Measurements from ENCODE around the gene NGEF.

NGEF gene

GRCh38 chr2:232884549-232885263, 128.3 kb downstream of the NGEF start:
- TF ChIP-seq CTCF (IDR thresholded peaks at IDR 0.05), result no peak
- H3K4me3 ChIP-seq, result no peak overlapping the region
- no peak for DNase-seq (ENCODE audit: low spot score)
- H3K27ac ChIP-seq, result no peak overlapping the region

- Histone ChIP-seq H3K27ac (no peak overlapping the region), H3K4me3 (no peak overlapping the region)
- TF ChIP-seq CTCF (IDR thresholded peaks at IDR 0.05), result no peak
- no peak for DNase-seq (ENCODE audit: low spot score)
Observed at GRCh38 chr2:232884001-232884421, 129.0 kb downstream of the NGEF start.

- no peak overlapping the region for H3K27ac ChIP-seq
- no peak for TF ChIP-seq CTCF (IDR thresholded peaks at IDR 0.05)
- DNase-seq (ENCODE audit: low spot score), result no peak
- H3K4me3 ChIP-seq, result no peak overlapping the region
Observed at GRCh38 chr2:232883116-232883721, 129.8 kb downstream of the NGEF start.

- no peak for TF ChIP-seq CTCF (IDR thresholded peaks at IDR 0.05)
- Histone ChIP-seq H3K4me3 (no peak overlapping the region), H3K27ac (no peak overlapping the region)
- no peak for DNase-seq (ENCODE audit: low spot score)
Observed at GRCh38 chr2:232882505-232883115, 130.4 kb downstream of the NGEF start.

GRCh38 chr2:232882085-232882484, 131.0 kb downstream of the NGEF start:
- no peak for DNase-seq (ENCODE audit: low spot score)
- no peak for TF ChIP-seq CTCF (IDR thresholded peaks at IDR 0.05)

GRCh38 chr2:232880764-232881351, 132.2 kb downstream of the NGEF start:
- DNase-seq (ENCODE audit: low spot score), result no peak
- Histone ChIP-seq H3K4me3 (no peak overlapping the region), H3K27ac (no peak overlapping the region)
- TF ChIP-seq CTCF (IDR thresholded peaks at IDR 0.05), result no peak

More at GRCh38 chr2:232882085-232882484, 131.0 kb downstream of the NGEF start:
- Histone ChIP-seq H3K4me3 (no peak overlapping the region), H3K27ac (no peak overlapping the region)

All from coronary artery (tissue), 2 donors.